Stimulated activated CD4-positive, alpha-beta T cell treated with anti-CD3 and anti-CD28 coated beads, Interleukin-1b, Interleukin-23, amount 100 ng/mL, for 48 hours (primary cell): ENCODE data around the gene DUOXA1.
"Not testable (repeated sequence)": the region's sequence is repeated elsewhere in the genome, so short reads cannot be mapped to it uniquely, and the experiment has no call there.

Source experiments
- DNase-seq: peaks from one replicate; pipeline ENCODE4 v3.0.0-alpha.2; 2020

Gene DUOXA1

GRCh38 chr15:45112143-45112590 lies 17.5 kb downstream of the DUOXA1 start:
- no peak for DNase-seq

- no peak for DNase-seq
Observed at GRCh38 chr15:45111390-45112142, 18.1 kb downstream of the DUOXA1 start.

- DNase-seq = no peak
Observed at GRCh38 chr15:45110256-45110820, 19.3 kb downstream of the DUOXA1 start.

GRCh38 chr15:45107941-45108630 lies 21.6 kb downstream of the DUOXA1 start:
- no peak for DNase-seq

GRCh38 chr15:45106002-45106790 lies 23.5 kb downstream of the DUOXA1 start:
- no peak for DNase-seq

- DNase-seq = no peak
Observed at GRCh38 chr15:45105586-45105985, 24.1 kb downstream of the DUOXA1 start.

GRCh38 chr15:45104170-45104569 lies 25.5 kb downstream of the DUOXA1 start:
- not testable (repeated sequence) for DNase-seq

GRCh38 chr15:45102226-45102625 lies 27.5 kb downstream of the DUOXA1 start:
- no peak for DNase-seq

- DNase-seq = no peak
Observed at GRCh38 chr15:45101749-45102148, 27.9 kb downstream of the DUOXA1 start.

- DNase-seq = no peak
Observed at GRCh38 chr15:45100884-45101625, 28.6 kb downstream of the DUOXA1 start.

GRCh38 chr15:45099549-45100165 lies 30.0 kb downstream of the DUOXA1 start:
- DNase-seq = no peak

- DNase-seq = no peak
Observed at GRCh38 chr15:45097466-45097865, 32.2 kb downstream of the DUOXA1 start.

- no peak for DNase-seq
Observed at GRCh38 chr15:45095661-45096060, 34.0 kb downstream of the DUOXA1 start.

GRCh38 chr15:45094358-45094730 lies 35.3 kb downstream of the DUOXA1 start:
- DNase-seq = no peak

- no peak for DNase-seq
Observed at GRCh38 chr15:45093622-45094357, 35.9 kb downstream of the DUOXA1 start.

GRCh38 chr15:45093013-45093412 lies 36.7 kb downstream of the DUOXA1 start:
- no peak for DNase-seq

GRCh38 chr15:45091576-45091975 lies 38.1 kb downstream of the DUOXA1 start:
- no peak for DNase-seq

GRCh38 chr15:45091161-45091560 lies 38.5 kb downstream of the DUOXA1 start:
- DNase-seq = no peak

GRCh38 chr15:45089712-45090373 lies 39.8 kb downstream of the DUOXA1 start:
- no peak for DNase-seq

GRCh38 chr15:45088801-45089711 lies 40.6 kb downstream of the DUOXA1 start:
- no peak for DNase-seq
